Astrocyte of the spinal cord (primary cell): ENCODE data around the gene CSF1.

Experiments
- DNase-seq: peaks from one replicate; pipeline ENCODE4 v3.0.0; 2011; ENCODE audit warnings: low read depth, low spot score
- H3K4me3 ChIP-seq: 2 replicates; pipeline ENCODE4 v1.5.1; 2011; ENCODE audit warnings: low read depth, mild to moderate bottlenecking, low read length, moderate library complexity
- in situ Hi-C: cut with HindIII; loops from 2 replicates; pipeline ENCODE4 v1.10.0; 2017; ENCODE audit warnings: low sequenced_read_pairs
- TF ChIP-seq, protein P1 (sequence below): IDR thresholded peaks from 2 replicates; pipeline ENCODE4 v1.5.1; 2012; ENCODE audit warnings: low read depth, mild to moderate bottlenecking, low read length, inconsistent platforms

CSF1 gene

GRCh38 chr1:109929588-109930251, 19.1 kb downstream of the CSF1 start:
- no peak for DNase-seq
- in situ Hi-C loops: no loop called here
- TF ChIP-seq, protein P1, sequence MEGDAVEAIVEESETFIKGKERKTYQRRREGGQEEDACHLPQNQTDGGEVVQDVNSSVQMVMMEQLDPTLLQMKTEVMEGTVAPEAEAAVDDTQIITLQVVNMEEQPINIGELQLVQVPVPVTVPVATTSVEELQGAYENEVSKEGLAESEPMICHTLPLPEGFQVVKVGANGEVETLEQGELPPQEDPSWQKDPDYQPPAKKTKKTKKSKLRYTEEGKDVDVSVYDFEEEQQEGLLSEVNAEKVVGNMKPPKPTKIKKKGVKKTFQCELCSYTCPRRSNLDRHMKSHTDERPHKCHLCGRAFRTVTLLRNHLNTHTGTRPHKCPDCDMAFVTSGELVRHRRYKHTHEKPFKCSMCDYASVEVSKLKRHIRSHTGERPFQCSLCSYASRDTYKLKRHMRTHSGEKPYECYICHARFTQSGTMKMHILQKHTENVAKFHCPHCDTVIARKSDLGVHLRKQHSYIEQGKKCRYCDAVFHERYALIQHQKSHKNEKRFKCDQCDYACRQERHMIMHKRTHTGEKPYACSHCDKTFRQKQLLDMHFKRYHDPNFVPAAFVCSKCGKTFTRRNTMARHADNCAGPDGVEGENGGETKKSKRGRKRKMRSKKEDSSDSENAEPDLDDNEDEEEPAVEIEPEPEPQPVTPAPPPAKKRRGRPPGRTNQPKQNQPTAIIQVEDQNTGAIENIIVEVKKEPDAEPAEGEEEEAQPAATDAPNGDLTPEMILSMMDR: no peak
- no peak overlapping the region for H3K4me3 ChIP-seq

DNA sequence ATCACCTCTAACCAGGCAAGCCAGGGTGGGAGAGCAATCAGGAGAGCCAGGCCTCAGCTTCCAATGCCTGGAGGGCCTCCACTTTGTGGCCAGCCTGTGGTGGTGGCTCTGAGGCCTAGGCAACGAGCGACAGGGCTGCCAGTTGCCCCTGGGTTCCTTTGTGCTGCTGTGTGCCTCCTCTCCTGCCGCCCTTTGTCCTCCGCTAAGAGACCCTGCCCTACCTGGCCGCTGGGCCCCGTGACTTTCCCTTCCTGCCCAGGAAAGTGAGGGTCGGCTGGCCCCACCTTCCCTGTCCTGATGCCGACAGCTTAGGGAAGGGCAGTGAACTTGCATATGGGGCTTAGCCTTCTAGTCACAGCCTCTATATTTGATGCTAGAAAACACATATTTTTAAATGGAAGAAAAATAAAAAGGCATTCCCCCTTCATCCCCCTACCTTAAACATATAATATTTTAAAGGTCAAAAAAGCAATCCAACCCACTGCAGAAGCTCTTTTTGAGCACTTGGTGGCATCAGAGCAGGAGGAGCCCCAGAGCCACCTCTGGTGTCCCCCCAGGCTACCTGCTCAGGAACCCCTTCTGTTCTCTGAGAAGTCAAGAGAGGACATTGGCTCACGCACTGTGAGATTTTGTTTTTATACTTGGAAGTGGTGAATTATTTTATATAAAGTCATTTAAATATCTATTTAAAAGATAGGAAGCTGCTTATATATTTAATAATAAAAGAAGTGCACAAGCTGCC, 19.8 kb downstream of the CSF1 start:
- DNase-seq: no peak
- in situ Hi-C loops: no loop called here
- H3K4me3 ChIP-seq: no peak overlapping the region
- TF ChIP-seq, protein P1: no peak

DNA sequence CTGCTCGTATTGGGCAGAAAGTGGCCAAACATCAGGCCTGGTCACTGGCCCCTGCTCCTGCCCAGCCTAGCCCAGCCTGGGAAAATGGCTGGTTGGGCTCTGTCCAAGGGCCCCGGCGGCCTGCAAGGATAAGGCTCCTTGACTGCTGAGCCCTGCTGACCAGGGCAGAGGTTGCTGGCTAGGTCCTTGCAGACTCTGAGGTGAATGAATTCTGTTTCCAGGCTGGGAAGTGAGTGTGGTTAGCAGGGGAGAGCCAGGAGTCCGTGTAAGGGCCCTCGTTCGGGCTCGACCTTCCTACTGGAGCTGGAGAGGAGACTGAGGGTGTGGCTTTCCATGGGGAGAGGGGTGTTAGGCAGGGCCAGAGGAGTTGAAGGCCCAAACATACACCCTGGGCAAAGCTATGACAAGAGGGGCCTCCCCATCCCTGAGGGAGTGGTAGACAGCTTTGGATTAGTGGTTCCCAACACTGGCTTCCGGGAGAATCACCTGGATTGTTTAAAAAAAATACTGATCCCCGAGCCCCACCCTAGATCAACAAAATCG, 20.6 kb downstream of the CSF1 start:
- in situ Hi-C loops: no loop called here
- no peak overlapping the region for H3K4me3 ChIP-seq
- DNase-seq: peak; percentile 89
- TF ChIP-seq, protein P1: no peak

DNA sequence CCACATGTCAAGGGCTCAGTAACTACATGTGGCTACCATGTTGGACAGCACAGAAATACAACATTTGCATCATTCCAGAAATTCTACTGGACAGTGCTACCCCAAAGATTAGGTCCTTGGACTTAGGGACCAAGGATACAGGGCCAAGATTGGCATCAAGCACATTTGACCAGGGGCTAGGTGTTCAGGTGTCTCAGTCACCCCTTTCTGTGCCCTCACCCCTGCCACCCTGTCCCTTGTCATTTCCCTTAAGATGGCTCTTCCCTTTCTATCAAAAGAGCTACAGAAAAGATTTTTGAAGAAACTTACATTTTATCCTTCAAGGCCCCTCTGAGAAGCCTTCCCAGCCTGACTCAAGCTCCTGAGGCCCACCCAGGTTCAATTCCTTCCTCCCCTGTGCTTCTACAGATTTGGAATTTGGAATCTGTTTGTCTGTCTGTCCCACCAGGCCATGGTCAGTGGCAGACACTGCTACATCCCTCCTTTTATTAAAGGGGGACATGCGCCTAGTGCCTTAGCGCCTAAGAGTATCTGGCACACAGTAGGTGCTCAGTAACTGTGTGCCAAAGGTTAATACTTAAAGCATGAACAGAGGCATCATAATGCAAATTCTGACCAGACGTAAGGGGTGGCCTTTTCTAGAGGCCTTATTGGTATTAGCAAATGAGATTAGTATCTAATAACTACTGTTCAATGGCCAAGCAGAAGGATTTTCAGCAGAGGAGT, 21.4 kb downstream of the CSF1 start:
- no peak overlapping the region for H3K4me3 ChIP-seq
- TF ChIP-seq, protein P1: no peak
- in situ Hi-C loops: no loop called here
- no peak for DNase-seq

DNA sequence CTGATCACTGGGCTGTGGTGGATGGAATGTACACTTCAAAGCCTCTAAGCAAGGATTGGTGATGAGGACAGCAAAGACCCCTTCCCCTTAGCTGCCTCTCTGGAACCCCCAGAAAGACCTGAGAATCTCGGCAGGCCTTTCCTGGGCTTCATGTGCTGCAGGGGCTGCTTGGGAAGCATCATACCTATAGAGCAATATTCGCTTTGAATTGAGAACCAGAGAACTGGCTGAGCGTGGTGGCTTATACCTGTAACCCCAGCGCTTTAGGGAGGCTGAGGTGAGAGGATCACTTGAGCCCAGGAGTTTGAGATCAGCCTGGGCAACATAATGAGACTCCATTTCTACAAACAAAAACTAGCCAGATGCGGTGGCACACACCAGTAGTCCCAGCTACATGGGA, 22.0 kb downstream of the CSF1 start:
- TF ChIP-seq, protein P1: no peak
- DNase-seq: no peak
- H3K4me3 ChIP-seq: no peak overlapping the region
- in situ Hi-C loops: no loop called here

- DNase-seq: peak; percentile 92
- in situ Hi-C loops: no loop called here
- H3K4me3 ChIP-seq: no peak overlapping the region
- TF ChIP-seq, protein P1: no peak
Measured at GRCh38 chr1:109933856-109934711, 23.4 kb downstream of the CSF1 start.
